ENCODE data around the gene OSER1. TPM values are rescaled to one million over a fixed set of nuclear protein-coding genes. Genes with fewer than 3 reads are reported as not detected.
"Not testable (repeated sequence)": the region's sequence is repeated elsewhere in the genome, so short reads cannot be mapped to it uniquely, and the experiment has no call there.

Gene OSER1
- polyA plus RNA-seq, 6 donors from 2014 or later: 101 to 163 (median 112) TPM

GRCh38 chr20:44206132-44206531 is 4.4 kb downstream of the OSER1 start:
- Mint-ChIP-seq H3K27me3 (no peaks in the 10 kb centered on the region), H3K9me3 (no peaks in the 10 kb centered on the region), H3K4me1 (peaks cover 47 to 60% (median 48%) of the 10 kb centered on the region in 3 donors), H3K4me3 (peak overlapping the region in 3 of 8 donors; percentile 35 to 66 (median 60)), H3K27ac (peak overlapping the region in 3 of 6 donors; percentile 42 to 100 (median 49)), H3K36me3 (peaks cover 11 to 12% of the 10 kb centered on the region in 2 donors)
- no peak for ATAC-seq (ENCODE audit: low read depth in 2 of 2)
- DNase-seq: no peak

- Mint-ChIP-seq H3K9me3 (no peaks in the 10 kb centered on the region), H3K36me3 (peaks cover 13 to 24% of the 10 kb centered on the region in 2 donors), H3K4me1 (peaks cover 41 to 57% (median 53%) of the 10 kb centered on the region in 3 donors), H3K27ac (peak overlapping the region in 1 of 6 donors; percentile 8), H3K27me3 (no peaks in the 10 kb centered on the region), H3K4me3 (no peak overlapping the region)
- DNase-seq (no peak), ATAC-seq (ENCODE audit: low read depth in 2 of 2) (no peak)
Measured at GRCh38 chr20:44204832-44205215, 5.7 kb downstream of the OSER1 start.

GRCh38 chr20:44204156-44204831 is 6.3 kb downstream of the OSER1 start:
- peaks cover 36 to 58% (median 52%) of the 10 kb centered on the region in 3 donors for H3K4me1 Mint-ChIP-seq
- H3K27ac Mint-ChIP-seq: peak overlapping the region in 2 of 6 donors; percentile 8 to 12

GRCh38 chr20:44203161-44203560 is 7.4 kb downstream of the OSER1 start:
- H3K4me3 Mint-ChIP-seq: no peak overlapping the region
- peaks cover 13 to 32% of the 10 kb centered on the region in 2 donors for H3K36me3 Mint-ChIP-seq
- no peaks in the 10 kb centered on the region for H3K27me3 Mint-ChIP-seq
- H3K4me1 Mint-ChIP-seq: peaks cover 25 to 52% (median 41%) of the 10 kb centered on the region in 3 donors
- no peak for ATAC-seq (ENCODE audit: low read depth in 2 of 2)
- no peak for DNase-seq
- H3K27ac Mint-ChIP-seq: peak overlapping the region in 1 of 6 donors; percentile 54
- no peaks in the 10 kb centered on the region for H3K9me3 Mint-ChIP-seq

More at GRCh38 chr20:44204156-44204831, 6.3 kb downstream of the OSER1 start:
- Mint-ChIP-seq H3K36me3 (peaks cover 13 to 30% of the 10 kb centered on the region in 2 donors), H3K4me3 (no peak overlapping the region), H3K9me3 (no peaks in the 10 kb centered on the region), H3K27me3 (no peaks in the 10 kb centered on the region)
- no peak for DNase-seq
- no peak for ATAC-seq (ENCODE audit: low read depth in 2 of 2)

- no peak for ATAC-seq (ENCODE audit: low read depth in 2 of 2)
- peaks cover 22 to 28% of the 10 kb centered on the region in 2 donors for H3K36me3 Mint-ChIP-seq
Measured at GRCh38 chr20:44200983-44201382, 9.6 kb downstream of the OSER1 start.

GRCh38 chr20:44200371-44200770 is 10.2 kb downstream of the OSER1 start:
- Mint-ChIP-seq H3K27me3 (no peaks in the 10 kb centered on the region), H3K4me3 (no peak overlapping the region), H3K27ac (peak overlapping the region in 3 of 6 donors; percentile 22 to 87 (median 73)), H3K9me3 (no peaks in the 10 kb centered on the region), H3K4me1 (peaks cover 15 to 32% (median 21%) of the 10 kb centered on the region in 3 donors), H3K36me3 (peaks cover 21 to 28% of the 10 kb centered on the region in 2 donors)
- DNase-seq: no peak
- ATAC-seq (ENCODE audit: low read depth in 2 of 2): no peak

More at GRCh38 chr20:44200983-44201382, 9.6 kb downstream of the OSER1 start:
- Mint-ChIP-seq H3K4me1 (peaks cover 15 to 32% (median 21%) of the 10 kb centered on the region in 3 donors), H3K27ac (peak overlapping the region in 1 of 6 donors; percentile 73), H3K27me3 (no peaks in the 10 kb centered on the region), H3K9me3 (no peaks in the 10 kb centered on the region), H3K4me3 (no peak overlapping the region)
- DNase-seq: no peak

- no peak for DNase-seq
- peaks cover 21 to 28% of the 10 kb centered on the region in 2 donors for H3K36me3 Mint-ChIP-seq
- peaks cover 15 to 32% (median 21%) of the 10 kb centered on the region in 3 donors for H3K4me1 Mint-ChIP-seq
- no peak for ATAC-seq (ENCODE audit: low read depth in 2 of 2)
- no peaks in the 10 kb centered on the region for H3K27me3 Mint-ChIP-seq
- H3K9me3 Mint-ChIP-seq: no peaks in the 10 kb centered on the region
- H3K27ac Mint-ChIP-seq: peak overlapping the region in 3 of 6 donors; percentile 11 to 73 (median 40)
- no peak overlapping the region for H3K4me3 Mint-ChIP-seq
Measured at GRCh38 chr20:44199877-44200276, 10.7 kb downstream of the OSER1 start.

- Mint-ChIP-seq H3K9me3 (no peaks in the 10 kb centered on the region), H3K4me1 (peaks cover 12 to 33% (median 17%) of the 10 kb centered on the region in 3 donors), H3K4me3 (no peak overlapping the region), H3K36me3 (peaks cover 21 to 28% of the 10 kb centered on the region in 2 donors), H3K27ac (peak overlapping the region in 1 of 6 donors; percentile 13), H3K27me3 (no peaks in the 10 kb centered on the region)
- ATAC-seq (ENCODE audit: low read depth in 2 of 2) (no peak), DNase-seq (no peak)
Measured at GRCh38 chr20:44198872-44199271, 11.7 kb downstream of the OSER1 start.

GRCh38 chr20:44196271-44196670 is 14.3 kb downstream of the OSER1 start:
- peaks cover 17 to 22% of the 10 kb centered on the region in 2 donors for H3K36me3 Mint-ChIP-seq

GRCh38 chr20:44195605-44196004 is 15.0 kb downstream of the OSER1 start:
- DNase-seq (no peak), ATAC-seq (ENCODE audit: low read depth in 2 of 2) (no peak)
- Mint-ChIP-seq H3K4me1 (peaks cover 5 to 26% (median 11%) of the 10 kb centered on the region in 3 donors), H3K4me3 (no peak overlapping the region), H3K36me3 (peaks cover 14 to 16% of the 10 kb centered on the region in 2 donors), H3K27me3 (no peaks in the 10 kb centered on the region), H3K9me3 (peaks cover 0 to 2% (median 0%) of the 10 kb centered on the region in 7 donors), H3K27ac (peak overlapping the region in 5 of 6 donors; percentile 1 to 54 (median 22))

More at GRCh38 chr20:44196271-44196670, 14.3 kb downstream of the OSER1 start:
- H3K27ac Mint-ChIP-seq: peak overlapping the region in 1 of 6 donors; percentile 23
- H3K4me1 Mint-ChIP-seq: peaks cover 7 to 31% (median 11%) of the 10 kb centered on the region in 3 donors
- no peak overlapping the region for H3K4me3 Mint-ChIP-seq
- H3K9me3 Mint-ChIP-seq: peaks cover 0 to 2% (median 0%) of the 10 kb centered on the region in 7 donors
- ATAC-seq (ENCODE audit: low read depth in 2 of 2): peak; percentile 61 to 65
- no peak for DNase-seq
- no peaks in the 10 kb centered on the region for H3K27me3 Mint-ChIP-seq

- peak overlapping the region in 3 of 6 donors; percentile 1 to 75 (median 8) for H3K27ac Mint-ChIP-seq
Measured at GRCh38 chr20:44193801-44194200, 16.8 kb downstream of the OSER1 start.

GRCh38 chr20:44191640-44192039 is 18.9 kb downstream of the OSER1 start:
- H3K36me3 Mint-ChIP-seq; ATAC-seq (ENCODE audit: low read depth in 2 of 2); H3K4me3 Mint-ChIP-seq; H3K9me3 Mint-ChIP-seq; DNase-seq; H3K27ac Mint-ChIP-seq: not testable (repeated sequence)
- peaks cover 25 to 33% (median 26%) of the 10 kb centered on the region in 3 donors for H3K4me1 Mint-ChIP-seq
- H3K27me3 Mint-ChIP-seq: peaks cover 11 to 19% (median 17%) of the 10 kb centered on the region in 3 donors

More at GRCh38 chr20:44193801-44194200, 16.8 kb downstream of the OSER1 start:
- Mint-ChIP-seq H3K4me3 (no peak overlapping the region), H3K9me3 (peaks cover 0 to 2% (median 0%) of the 10 kb centered on the region in 7 donors), H3K36me3 (peaks cover 0 to 14% of the 10 kb centered on the region in 2 donors), H3K27me3 (peaks cover 0 to 4% (median 0%) of the 10 kb centered on the region in 3 donors), H3K4me1 (peaks cover 8 to 14% (median 11%) of the 10 kb centered on the region in 3 donors)
- no peak for DNase-seq
- ATAC-seq (ENCODE audit: low read depth in 2 of 2): no peak

GRCh38 chr20:44190197-44190852 is 20.2 kb downstream of the OSER1 start:
- H3K36me3 Mint-ChIP-seq, H3K9me3 Mint-ChIP-seq, H3K27ac Mint-ChIP-seq, H3K4me3 Mint-ChIP-seq: not testable (repeated sequence)
- Mint-ChIP-seq H3K4me1 (peaks cover 29 to 37% (median 30%) of the 10 kb centered on the region in 3 donors), H3K27me3 (peaks cover 17 to 31% (median 29%) of the 10 kb centered on the region in 3 donors)
- DNase-seq (peak; percentile 41), ATAC-seq (ENCODE audit: low read depth in 2 of 2) (peak; percentile 34 to 51)

All from naive B cell (primary cell).